Right lung (tissue), 10 donors: Measurements from ENCODE around the gene ALDOB. TPM values are rescaled to one million over a fixed set of nuclear protein-coding genes. Genes with fewer than 3 reads are reported as not detected.

Experiments
- DNase-seq, 2 donors: peaks; one replicate each; pipeline ENCODE4 v3.0.0-alpha.2; 2013
- long read RNA-seq, 8 donors: transcript quantifications; one replicate each; lab custom pipeline, GENCODE V29; 2026
- polyA plus RNA-seq, 5 donors: library from polyadenylated mRNA; unstranded; fragments of 120-200 nt; gene quantifications; one replicate each; pipeline versions ENCODE4 v1.2.1 to v1.2.3, GENCODE V29; 2013; ENCODE audit warnings: inconsistent platforms in 1 of 5, low replicate concordance in 1 of 5; ENCODE audit not compliant: insufficient read length in 5 of 5, insufficient read depth in 1 of 5

Gene ALDOB
- 1 to 10 TPM in 2 of 5 donors, under 1 TPM in 3; 0.50 to 8.6 (median 0.96) TPM for polyA plus RNA-seq
- long read RNA-seq, donor 1, partial matches to known transcripts = 0 of 4 reads
- long read RNA-seq, donor 1, other reads (novel, unspliced or antisense) = 0 of 4 reads
- long read RNA-seq, donor 2, partial matches to known transcripts = 0 of 1 reads
- long read RNA-seq, donor 2, other reads (novel, unspliced or antisense) = 0 of 1 reads
- long read RNA-seq, donor 3 = 0 reads
- long read RNA-seq, donor 4 = 0 reads
- long read RNA-seq, donor 5, transcript ALDOB-201 (9 exons, 2,451 nt) = major isoform, 7 of 7 reads
- long read RNA-seq, donor 5, partial matches to known transcripts = 0 of 7 reads
- long read RNA-seq, donor 5, other reads (novel, unspliced or antisense) = 0 of 7 reads
- long read RNA-seq, donor 6 = 0 reads
- long read RNA-seq, donor 7 = 0 reads
- long read RNA-seq, donor 8, partial matches to known transcripts = 0 of 1 reads
- long read RNA-seq, donor 8, other reads (novel, unspliced or antisense) = 0 of 1 reads

DNA sequence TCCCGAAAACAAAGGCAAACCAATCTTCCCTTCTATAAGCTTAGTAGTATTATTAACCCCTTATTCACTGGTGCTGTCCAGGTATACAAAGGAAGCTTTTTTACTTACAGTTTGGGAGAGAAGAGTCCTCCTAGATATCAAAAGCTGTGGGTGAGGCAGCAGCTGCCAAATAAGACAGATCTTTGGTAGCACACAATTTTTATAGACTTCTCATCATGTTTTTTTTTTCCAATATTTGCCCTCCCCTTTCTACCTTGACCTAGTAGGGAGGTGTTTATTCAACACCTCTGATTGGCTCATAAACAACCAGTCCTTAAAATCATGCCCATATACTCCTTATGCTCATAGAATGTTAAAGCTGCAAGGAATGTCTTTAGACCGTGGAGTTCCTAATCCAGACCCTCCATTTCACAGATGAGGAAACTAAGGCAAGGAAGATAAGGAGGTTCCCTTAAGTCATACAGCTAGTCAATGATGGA, at the start of gene ALDOB:
TSS of gene ALDOB (minus strand) at position 174 of the 479 bp plus-strand sequence. CDS start 4,887 bp downstream, outside the sequence.
- no peak for DNase-seq

- no peak for DNase-seq
Measured at GRCh38 chr9:101484046-101484445, 48.5 kb upstream of the ALDOB start.

DNA sequence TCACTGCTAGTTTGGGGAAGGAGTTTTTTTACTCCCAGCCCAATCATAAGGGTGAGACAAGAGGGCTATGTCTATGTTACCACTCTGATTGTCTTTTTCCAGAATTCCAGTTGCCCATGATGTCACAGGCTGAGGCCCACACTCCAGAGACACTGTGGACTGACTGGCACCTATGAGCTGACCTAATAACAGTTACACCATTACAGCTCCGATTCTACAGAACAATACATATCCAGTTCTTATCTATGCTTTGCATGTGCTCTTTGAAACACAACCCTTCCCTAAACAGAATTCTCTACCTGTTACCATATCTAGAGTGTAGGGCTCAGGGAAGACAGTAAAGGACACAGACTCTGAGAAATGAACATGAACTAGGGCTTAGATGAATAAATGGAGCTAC, 45.7 kb upstream of the ALDOB start:
- no peak for DNase-seq

GRCh38 chr9:101480386-101480785, 44.8 kb upstream of the ALDOB start:
- no peak for DNase-seq

DNA sequence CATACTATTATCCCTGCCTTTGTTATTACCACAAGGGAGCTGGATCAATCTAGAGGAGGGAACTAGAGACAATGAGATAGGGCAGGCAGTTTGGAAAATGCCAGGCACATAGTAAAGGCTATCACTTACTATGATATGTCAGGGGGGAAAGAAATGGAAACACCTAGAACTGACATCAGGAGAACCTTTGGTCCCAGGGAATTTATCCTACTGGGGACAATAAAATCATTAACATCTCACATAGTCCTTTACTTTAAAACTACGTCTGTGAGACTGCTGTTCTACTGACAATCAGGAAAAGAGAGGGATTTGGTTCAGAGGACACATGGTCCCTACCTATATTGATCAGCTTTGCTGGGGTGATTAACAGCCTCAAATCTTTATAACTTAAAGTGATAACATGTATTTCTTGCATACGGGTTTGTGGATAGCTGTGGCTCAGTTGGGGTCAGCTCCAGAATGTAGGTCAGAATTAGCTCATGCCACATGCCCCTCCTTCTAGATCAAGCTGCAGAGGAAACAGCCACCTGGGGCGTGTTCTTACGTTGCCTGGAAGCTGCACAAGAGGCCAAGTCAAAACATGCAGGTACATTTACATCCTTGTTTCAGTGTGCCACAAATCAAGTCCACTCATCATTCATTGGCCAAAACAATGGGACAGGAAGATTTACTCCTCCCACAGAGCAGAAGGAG, 43.9 kb upstream of the ALDOB start:
- DNase-seq = no peak

DNA sequence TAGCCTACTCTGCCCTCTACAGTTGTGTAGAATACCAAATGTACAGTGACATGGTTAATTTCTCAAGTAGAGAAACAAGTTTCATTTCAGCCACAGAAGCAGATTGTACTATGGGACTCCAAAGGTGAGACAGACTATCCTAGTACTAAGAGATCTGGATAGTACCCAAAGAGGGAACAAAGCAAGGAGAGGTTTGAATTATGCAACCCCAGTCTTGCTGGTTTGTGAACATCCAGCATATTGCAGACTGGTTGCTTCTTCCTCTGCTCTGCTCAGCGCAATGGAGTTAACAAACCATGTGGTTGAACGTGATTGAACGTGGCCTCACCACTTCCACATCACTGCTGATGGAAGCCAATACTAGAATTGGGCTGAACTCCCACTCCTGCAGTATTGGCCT, 43.3 kb upstream of the ALDOB start:
- DNase-seq = no peak

DNA sequence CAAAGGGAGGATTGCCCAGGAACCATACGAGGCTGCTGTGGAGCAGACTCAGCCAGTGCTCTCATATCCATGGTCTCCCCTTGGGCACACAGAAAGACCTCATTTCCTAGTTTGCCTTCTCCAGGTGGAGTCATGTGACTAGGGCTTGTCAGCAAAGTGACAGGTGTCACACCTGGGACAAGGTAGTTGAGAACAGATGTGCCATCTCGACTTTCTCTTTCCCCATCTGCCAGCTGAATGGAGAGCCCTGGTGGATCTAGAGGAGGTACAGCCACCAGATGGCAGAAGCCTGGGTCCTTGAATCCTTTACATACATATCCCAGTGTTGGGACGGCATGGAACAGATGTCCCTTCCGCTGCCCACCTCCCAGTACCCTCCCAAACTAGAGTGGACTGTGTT, 42.9 kb upstream of the ALDOB start:
- DNase-seq = no peak

DNA sequence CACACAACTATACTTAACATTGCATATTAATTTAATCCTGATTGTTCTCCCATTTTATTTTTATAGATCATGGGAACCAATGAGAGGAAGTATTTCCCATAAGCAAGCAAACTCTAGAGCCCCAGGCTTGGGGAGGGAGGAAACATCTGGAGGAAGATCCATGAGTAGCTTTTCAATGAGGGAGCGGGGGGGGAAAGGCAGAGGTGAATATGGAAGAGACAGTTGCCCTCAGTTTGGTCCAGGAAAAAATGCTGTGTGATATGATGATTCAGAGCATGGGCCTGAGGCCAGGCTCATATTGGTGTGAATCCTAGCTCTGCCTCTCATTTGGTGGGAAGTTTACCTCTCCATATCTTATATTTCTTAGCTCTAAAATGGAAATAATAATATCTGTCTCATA, 42.2 kb upstream of the ALDOB start:
- DNase-seq = no peak

- DNase-seq = no peak
Measured at GRCh38 chr9:101477214-101477613, 41.6 kb upstream of the ALDOB start.

GRCh38 chr9:101476576-101477208, 41.1 kb upstream of the ALDOB start:
- no peak for DNase-seq

DNA sequence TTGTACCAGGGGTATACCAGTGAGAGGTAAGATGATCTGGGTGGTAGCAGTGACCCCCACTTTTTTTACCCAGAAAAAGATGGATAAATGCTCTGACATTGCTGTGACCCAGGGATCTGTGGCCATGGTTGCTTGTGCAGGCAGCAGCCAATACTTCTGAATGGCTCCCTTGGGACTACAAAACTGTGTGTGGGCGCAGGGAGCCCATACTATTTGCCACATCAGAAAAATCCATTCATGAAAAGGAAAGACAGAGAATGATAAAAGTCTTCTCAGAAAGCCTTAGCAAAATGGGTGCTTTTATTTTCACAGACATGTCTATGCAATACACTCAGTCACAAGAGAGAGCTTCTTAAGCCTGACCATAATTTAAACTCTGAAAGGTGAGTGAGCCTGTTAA, 37.3 kb upstream of the ALDOB start:
- DNase-seq = no peak

DNA sequence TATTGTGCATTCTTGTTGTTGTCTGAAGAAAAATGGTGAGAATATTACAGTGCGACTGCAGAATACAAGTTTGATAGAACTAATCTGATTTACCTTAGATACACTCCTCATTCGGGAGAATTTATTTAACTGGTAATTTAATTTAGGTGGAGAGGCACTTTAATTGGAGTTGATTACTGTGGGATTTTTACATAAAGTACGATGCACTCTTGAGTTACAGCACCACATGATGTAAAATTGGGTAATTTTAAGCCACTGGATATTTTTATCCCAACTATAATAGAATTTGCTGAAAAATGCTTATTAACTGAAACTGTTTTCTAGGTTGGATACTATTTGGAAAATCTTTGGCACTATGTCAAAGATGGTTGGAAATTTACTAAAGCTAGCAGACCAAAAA, 35.4 kb upstream of the ALDOB start:
- DNase-seq = no peak

GRCh38 chr9:101470021-101470420, 34.4 kb upstream of the ALDOB start:
- no peak for DNase-seq

DNA sequence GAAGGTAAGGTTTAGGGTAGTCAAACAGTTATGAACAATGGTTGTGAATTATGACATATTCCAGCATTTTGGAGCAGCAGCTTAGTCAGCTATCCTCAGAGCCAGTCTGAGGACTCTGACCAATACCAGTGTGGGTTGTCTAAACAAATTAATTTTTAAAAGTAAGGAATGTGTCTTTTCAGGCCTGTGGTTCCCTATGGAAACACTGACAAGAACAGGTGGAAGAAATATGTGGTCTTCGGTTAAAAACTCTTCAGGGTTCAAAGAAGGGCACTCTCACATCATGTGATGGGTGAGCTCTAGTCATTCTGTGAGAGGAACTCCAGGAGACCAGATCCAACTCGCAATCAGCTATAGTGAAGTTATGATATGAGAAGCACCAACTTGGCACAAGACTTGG, 33.5 kb upstream of the ALDOB start:
- no peak for DNase-seq

DNA sequence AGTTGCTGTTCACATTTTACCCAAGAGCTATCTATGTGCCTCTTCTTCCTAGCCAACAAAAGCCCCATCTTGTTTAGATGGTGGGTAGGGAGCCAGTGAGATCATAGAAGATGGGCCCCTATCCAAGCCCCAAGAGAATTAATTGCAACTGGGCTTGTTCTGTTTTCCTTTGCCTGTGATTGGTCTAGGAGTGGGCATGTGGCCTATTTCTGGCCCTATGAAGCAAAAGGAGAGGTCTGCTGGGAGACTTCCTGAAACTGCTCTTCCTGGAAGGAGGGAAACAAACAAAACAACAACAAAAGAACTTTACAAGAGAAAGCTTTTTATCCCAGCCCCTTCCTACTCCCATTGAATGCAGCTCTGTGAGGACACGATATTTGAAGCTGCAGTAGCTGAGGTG, 32.5 kb upstream of the ALDOB start:
- DNase-seq = no peak

GRCh38 chr9:101467690-101468089, 32.1 kb upstream of the ALDOB start:
- no peak for DNase-seq

DNA sequence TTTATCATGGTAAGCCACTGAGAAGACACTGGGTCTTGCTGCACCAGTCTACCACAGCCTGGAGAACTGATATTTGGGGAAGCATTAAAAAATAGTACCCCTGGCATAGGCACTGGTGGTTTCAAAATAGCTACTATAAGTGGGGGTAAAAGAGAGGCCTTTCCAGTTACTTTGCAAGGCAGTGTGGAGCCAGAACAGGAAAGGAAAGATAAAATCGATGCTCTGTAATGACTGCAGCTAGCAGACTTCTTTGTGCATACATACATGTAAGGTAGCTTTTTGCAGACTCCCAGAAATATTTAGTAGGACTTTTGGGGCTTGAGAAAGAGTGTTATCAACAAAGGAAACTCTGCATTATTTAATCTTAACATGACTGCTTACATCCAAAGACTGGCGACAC, 31.3 kb upstream of the ALDOB start:
- no peak for DNase-seq

GRCh38 chr9:101465326-101465915, 29.8 kb upstream of the ALDOB start:
- peak; percentile 15 to 28 for DNase-seq

GRCh38 chr9:101463397-101463796, 27.8 kb upstream of the ALDOB start:
- DNase-seq = no peak

DNA sequence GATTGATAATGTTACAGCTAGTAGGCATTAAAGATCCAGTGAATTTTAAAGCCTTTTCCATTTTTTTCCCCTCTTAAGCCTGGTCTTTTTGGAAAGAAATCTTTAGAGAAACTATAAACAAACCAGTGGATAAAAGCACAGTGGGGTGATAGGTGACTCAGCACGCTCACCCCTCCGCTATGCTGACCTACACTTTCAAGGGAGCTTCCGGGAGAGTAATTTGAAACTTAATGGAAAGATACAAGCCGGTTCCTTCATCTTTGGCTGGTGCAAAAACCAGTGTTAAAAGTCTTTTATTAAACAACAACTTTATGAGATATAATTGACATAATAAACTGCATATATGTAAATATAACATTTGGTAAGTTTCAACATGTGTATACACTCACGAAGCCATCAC, 27.0 kb upstream of the ALDOB start:
- no peak for DNase-seq

- DNase-seq = no peak
Measured at GRCh38 chr9:101460965-101461364, 25.4 kb upstream of the ALDOB start.
